GDM1 (cell line): ENCODE results near the gene ARHGAP12.
"Not testable (repeated sequence)": the region's sequence is repeated elsewhere in the genome, so short reads cannot be mapped to it uniquely, and the experiment has no call there.

Experiments used
- DNase-seq: peaks from one replicate; lab custom pipeline; 2025; lab: John Stamatoyannopoulos, UW

Gene ARHGAP12

GRCh38 chr10:31926160-31926559 is 2.5 kb downstream of the ARHGAP12 start:
- no peak for DNase-seq

GRCh38 chr10:31924833-31925232 is 3.8 kb downstream of the ARHGAP12 start:
- no peak for DNase-seq

GRCh38 chr10:31923389-31923788 is 5.2 kb downstream of the ARHGAP12 start:
- DNase-seq: no peak

- no peak for DNase-seq
These were observed 7.6 kb downstream of the ARHGAP12 start for GRCh38 chr10:31921031-31921430.

- no peak for DNase-seq
These were observed 8.1 kb downstream of the ARHGAP12 start for GRCh38 chr10:31920538-31920937.

GRCh38 chr10:31918671-31919409 is 9.8 kb downstream of the ARHGAP12 start:
- DNase-seq: no peak

GRCh38 chr10:31914370-31914769 is 14.3 kb downstream of the ARHGAP12 start:
- DNase-seq: no peak

GRCh38 chr10:31912898-31913850 is 15.5 kb downstream of the ARHGAP12 start:
- DNase-seq: no peak

GRCh38 chr10:31912289-31912688 is 16.3 kb downstream of the ARHGAP12 start:
- no peak for DNase-seq

- no peak for DNase-seq
These were observed 18.6 kb downstream of the ARHGAP12 start for GRCh38 chr10:31910016-31910415.

GRCh38 chr10:31908157-31908556 is 20.5 kb downstream of the ARHGAP12 start:
- DNase-seq: no peak

GRCh38 chr10:31906039-31906438 is 22.6 kb downstream of the ARHGAP12 start:
- no peak for DNase-seq

GRCh38 chr10:31905586-31905985 is 23.0 kb downstream of the ARHGAP12 start:
- no peak for DNase-seq

- DNase-seq: no peak
These were observed 26.0 kb downstream of the ARHGAP12 start for GRCh38 chr10:31902625-31903024.

GRCh38 chr10:31897506-31897905 is 31.1 kb downstream of the ARHGAP12 start:
- DNase-seq: no peak

GRCh38 chr10:31896968-31897384 is 31.7 kb downstream of the ARHGAP12 start:
- no peak for DNase-seq

GRCh38 chr10:31895722-31896121 is 32.9 kb downstream of the ARHGAP12 start:
- not testable (repeated sequence) for DNase-seq

- DNase-seq: no peak
These were observed 40.2 kb downstream of the ARHGAP12 start for GRCh38 chr10:31888442-31888841.

- no peak for DNase-seq
These were observed 40.8 kb downstream of the ARHGAP12 start for GRCh38 chr10:31887850-31888249.

- DNase-seq: no peak
These were observed 41.7 kb downstream of the ARHGAP12 start for GRCh38 chr10:31886885-31887284.

GRCh38 chr10:31885971-31886370 is 42.7 kb downstream of the ARHGAP12 start:
- no peak for DNase-seq

- no peak for DNase-seq
These were observed 44.2 kb downstream of the ARHGAP12 start for GRCh38 chr10:31884386-31884785.

GRCh38 chr10:31883397-31883796 is 45.2 kb downstream of the ARHGAP12 start:
- no peak for DNase-seq
